SK-N-SH (cell line): Measurements from ENCODE around the gene RLF. TPM values are rescaled to one million over a fixed set of nuclear protein-coding genes. Genes with fewer than 3 reads are reported as not detected.
A peak's percentile ranks its signal among the peaks of the same experiment; 100 is the strongest.

Experiments
- CTCF ChIA-PET: fragments of 300-600, 350-600 bp; formaldehyde crosslinking; extraction: SDS; loops from one replicate; lab custom pipeline; 2021; lab: Yijun Ruan, JAX
- POLR2A ChIA-PET: fragments of 350-600 bp; sonication (Branson Sonifier 250); formaldehyde crosslinking; extraction: SDS; loops from one replicate; lab custom pipeline; 2020; ENCODE audit warnings: antibody characterized with exemption, inconsistent platforms; lab: Yijun Ruan, JAX
- DNase-seq: peaks from one replicate; pipeline ENCODE4 v3.0.0; 2012
- H2AFZ ChIP-seq: fragments of 200-600 bp; sonication (generic); 2 replicates; pipeline ENCODE4 v1.8.1; 2016; ENCODE audit warnings: antibody characterized with exemption, mild to moderate bottlenecking, low read depth
- H3F3A ChIP-seq: fragments of 200-600 bp; sonication (generic); replicated peaks from 2 replicates; pipeline ENCODE3; 2016; ENCODE audit warnings: antibody characterized with exemption, mild to moderate bottlenecking; ENCODE audit not compliant: insufficient read depth
- H3K27ac ChIP-seq, 2 experiments: fragments of 200-500 bp in 1 of 2; fragments of 200-600 bp in 1 of 2; sonication (Bioruptor generic) in 1 of 2; sonication (generic), shearing (Covaris generic) in 1 of 2; 2 replicates each; pipeline versions ENCODE4 v1.5.1 to v1.6.1; 2014 to 2016; ENCODE audit warnings: low read depth in 2 of 2, inconsistent platforms in 1 of 2, low read length in 1 of 2, mild to moderate bottlenecking in 1 of 2, mixed read lengths in 1 of 2
- H3K27me3 ChIP-seq: fragments of 200-600 bp; sonication (generic), shearing (Covaris generic); 2 replicates; pipeline ENCODE4 v1.6.1; 2016; ENCODE audit warnings: mixed run types; ENCODE audit not compliant: insufficient read depth
- H3K36me3 ChIP-seq, 2 experiments: fragments of 200-500 bp in 1 of 2; fragments of 200-600 bp in 1 of 2; sonication (Bioruptor generic) in 1 of 2; sonication (generic) in 1 of 2; replicated peaks in 1 of 2; 2 replicates each; pipeline versions ENCODE3 to v1.5.1; 2014 to 2016; ENCODE audit warnings: low read length in 1 of 2, mild to moderate bottlenecking in 1 of 2; ENCODE audit not compliant: insufficient read depth in 2 of 2, control insufficient read depth in 1 of 2
- H3K4me1 ChIP-seq, 2 experiments: fragments of 200-500 bp in 1 of 2; fragments of 200-600 bp in 1 of 2; sonication (Bioruptor generic) in 1 of 2; sonication (generic), shearing (Covaris generic) in 1 of 2; 2 replicates each; pipeline versions ENCODE4 v1.5.1 to v1.6.1; 2014 to 2016; ENCODE audit warnings: low read depth in 1 of 2, low read length in 1 of 2, mixed run types in 1 of 2; ENCODE audit not compliant: insufficient read depth in 2 of 2, control insufficient read depth in 1 of 2
- H3K4me2 ChIP-seq: fragments of 200-600 bp; sonication (generic), shearing (Covaris generic); 2 replicates; pipeline ENCODE4 v1.6.1; 2017; ENCODE audit warnings: mixed run types
- H3K4me3 ChIP-seq, 2 experiments: fragments of 200-500 bp in 1 of 2; fragments of 200-600 bp in 1 of 2; sonication (Bioruptor generic) in 1 of 2; sonication (generic), shearing (Covaris generic) in 1 of 2; 2 replicates each; pipeline versions ENCODE4 v1.5.1 to v1.8.1; 2014 to 2016; ENCODE audit warnings: low read depth in 2 of 2, inconsistent platforms in 1 of 2, low read length in 1 of 2, mild to moderate bottlenecking in 1 of 2, mixed read lengths in 1 of 2, moderate library complexity in 1 of 2
- H3K79me2 ChIP-seq: fragments of 200-600 bp; sonication (generic); 2 replicates; pipeline ENCODE4 v1.8.1; 2017; ENCODE audit warnings: mild to moderate bottlenecking; ENCODE audit not compliant: insufficient read depth
- H3K9ac ChIP-seq: fragments of 200-600 bp; sonication (generic); 2 replicates; pipeline ENCODE4 v1.6.1; 2017; ENCODE audit warnings: mixed run types
- H3K9me2 ChIP-seq: fragments of 200-600 bp; sonication (generic); 2 replicates; pipeline ENCODE4 v1.6.1; 2017; ENCODE audit warnings: mixed run types
- H3K9me3 ChIP-seq: fragments of 200-600 bp; sonication (generic); 2 replicates; pipeline ENCODE4 v1.6.1; 2017; ENCODE audit warnings: mixed run types, mild to moderate bottlenecking, moderate library complexity
- H4K20me1 ChIP-seq: fragments of 200-600 bp; sonication (generic); 2 replicates; pipeline ENCODE4 v1.6.1; 2017; ENCODE audit warnings: mild to moderate bottlenecking, mixed run types; ENCODE audit not compliant: insufficient read depth
- CHD2 ChIP-seq: fragments of 150-350 bp; IDR thresholded peaks from 2 replicates; pipeline ENCODE4 v1.6.1; 2018; ENCODE audit warnings: low read length; ENCODE audit not compliant: partially characterized antibody
- ELF1 ChIP-seq: IDR thresholded peaks from 2 replicates; pipeline ENCODE4 v1.4.0; 2012
- FOXJ3 ChIP-seq: sonication (generic); formaldehyde crosslinking; IDR thresholded peaks from 2 replicates; pipeline ENCODE4 v1.5.1; 2020; ENCODE audit warnings: mild to moderate bottlenecking, missing genetic modification reagents
- GATA2 ChIP-seq: sonication (generic); formaldehyde crosslinking; IDR thresholded peaks from 2 replicates; pipeline ENCODE4 v1.5.0; 2020; ENCODE audit warnings: mild to moderate bottlenecking, missing genetic modification reagents
- JUND ChIP-seq: IDR thresholded peaks from 2 replicates; pipeline ENCODE4 v1.4.0; 2012
- NRF1 ChIP-seq: IDR thresholded peaks from 2 replicates; pipeline ENCODE4 v1.6.1; 2012; ENCODE audit warnings: low read depth, mild to moderate bottlenecking, low read length
- POLR2AphosphoS5 ChIP-seq: IDR thresholded peaks from 2 replicates; pipeline ENCODE4 v1.6.1; 2012; ENCODE audit warnings: low read depth, low read length
- RAD21 ChIP-seq: IDR thresholded peaks from 2 replicates; pipeline ENCODE4 v1.6.1; 2012; ENCODE audit warnings: mild to moderate bottlenecking, low read length
- RCOR1 ChIP-seq: fragments of 150-350 bp; IDR thresholded peaks from 2 replicates; pipeline ENCODE4 v1.6.1; 2017; ENCODE audit warnings: antibody characterized with exemption, low read length
- RFX5 ChIP-seq: IDR thresholded peaks from 2 replicates; pipeline ENCODE4 v1.6.1; 2012; ENCODE audit warnings: mild to moderate bottlenecking, improper control_type of control experiment, low read length
- RXRA ChIP-seq: IDR thresholded peaks from 2 replicates; pipeline ENCODE4 v1.4.0; 2012; ENCODE audit warnings: low read depth, mild to moderate bottlenecking, borderline replicate concordance
- TAF1 ChIP-seq: IDR thresholded peaks from 2 replicates; pipeline ENCODE4 v1.6.1; 2012; ENCODE audit warnings: low read depth, mild to moderate bottlenecking, low read length, moderate library complexity, borderline replicate concordance
- WGBS: methylation state at CpG from one replicate; pipeline ENCODE4 v1.1.6; 2017; ENCODE audit warnings: low lambda C conversion rate; 5-methylcytosine and 5-hydroxymethylcytosine counted together
- polyA plus RNA-seq, 3 experiments: library from polyadenylated mRNA; depleted of rRNA; stranded (reverse); fragments of >200 nt; gene quantifications; 2 replicates each; pipeline ENCODE4 v1.2.3, GENCODE V29; 2012
- TF ChIP-seq, protein P1 (sequence below): IDR thresholded peaks from 2 replicates; pipeline ENCODE4 v1.4.0; 2012; ENCODE audit warnings: low read depth, borderline replicate concordance
- TF ChIP-seq, protein P2 (sequence below): fragments of 150-350 bp; IDR thresholded peaks from 2 replicates; pipeline ENCODE4 v1.6.1; 2016; ENCODE audit warnings: mild to moderate bottlenecking, low read depth, low read length
- TF ChIP-seq, protein P3 (sequence below): IDR thresholded peaks from 2 replicates; pipeline ENCODE4 v1.4.0; 2012; ENCODE audit warnings: low read depth, borderline replicate concordance

Gene RLF
- polyA plus RNA-seq, 1 of the 3 experiments (the other 2 are of a cell fraction) = 2.3 TPM

DNA sequence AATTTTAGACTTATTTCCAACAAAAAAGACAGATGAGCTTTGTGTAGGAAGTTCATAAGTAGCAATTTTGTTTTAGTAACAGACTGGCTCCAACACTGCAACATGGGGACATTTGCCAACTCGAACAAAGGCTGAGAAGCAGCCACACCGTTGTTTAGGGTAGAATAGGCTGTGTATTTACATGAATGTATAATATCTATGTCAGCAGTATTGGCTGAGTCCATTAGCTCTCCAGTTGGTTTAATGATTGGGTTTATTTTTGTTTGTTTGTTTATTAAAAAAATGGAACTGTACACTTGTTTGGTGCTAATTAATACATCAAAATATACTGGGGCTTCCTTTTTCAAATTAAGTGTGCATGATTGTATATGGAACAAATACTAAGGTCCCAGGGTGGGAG, 79.2 kb downstream of the RLF start:
- no peak for TF ChIP-seq NRF1
- TF ChIP-seq RAD21 = no peak
- TF ChIP-seq, protein P1, sequence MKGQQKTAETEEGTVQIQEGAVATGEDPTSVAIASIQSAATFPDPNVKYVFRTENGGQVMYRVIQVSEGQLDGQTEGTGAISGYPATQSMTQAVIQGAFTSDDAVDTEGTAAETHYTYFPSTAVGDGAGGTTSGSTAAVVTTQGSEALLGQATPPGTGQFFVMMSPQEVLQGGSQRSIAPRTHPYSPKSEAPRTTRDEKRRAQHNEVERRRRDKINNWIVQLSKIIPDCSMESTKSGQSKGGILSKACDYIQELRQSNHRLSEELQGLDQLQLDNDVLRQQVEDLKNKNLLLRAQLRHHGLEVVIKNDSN = no peak
- TF ChIP-seq RFX5 = no peak
- no peak for TF ChIP-seq POLR2AphosphoS5
- TF ChIP-seq TAF1 = no peak
- TF ChIP-seq, protein P2, sequence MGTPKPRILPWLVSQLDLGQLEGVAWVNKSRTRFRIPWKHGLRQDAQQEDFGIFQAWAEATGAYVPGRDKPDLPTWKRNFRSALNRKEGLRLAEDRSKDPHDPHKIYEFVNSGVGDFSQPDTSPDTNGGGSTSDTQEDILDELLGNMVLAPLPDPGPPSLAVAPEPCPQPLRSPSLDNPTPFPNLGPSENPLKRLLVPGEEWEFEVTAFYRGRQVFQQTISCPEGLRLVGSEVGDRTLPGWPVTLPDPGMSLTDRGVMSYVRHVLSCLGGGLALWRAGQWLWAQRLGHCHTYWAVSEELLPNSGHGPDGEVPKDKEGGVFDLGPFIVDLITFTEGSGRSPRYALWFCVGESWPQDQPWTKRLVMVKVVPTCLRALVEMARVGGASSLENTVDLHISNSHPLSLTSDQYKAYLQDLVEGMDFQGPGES = no peak
- no peak for TF ChIP-seq JUND
- no peak for TF ChIP-seq CHD2
- TF ChIP-seq FOXJ3 (CRISPR knock-in tag) = no peak
- no peak for TF ChIP-seq RCOR1
- no peak for TF ChIP-seq ELF1
- TF ChIP-seq RXRA = no peak
- TF ChIP-seq, protein P3, sequence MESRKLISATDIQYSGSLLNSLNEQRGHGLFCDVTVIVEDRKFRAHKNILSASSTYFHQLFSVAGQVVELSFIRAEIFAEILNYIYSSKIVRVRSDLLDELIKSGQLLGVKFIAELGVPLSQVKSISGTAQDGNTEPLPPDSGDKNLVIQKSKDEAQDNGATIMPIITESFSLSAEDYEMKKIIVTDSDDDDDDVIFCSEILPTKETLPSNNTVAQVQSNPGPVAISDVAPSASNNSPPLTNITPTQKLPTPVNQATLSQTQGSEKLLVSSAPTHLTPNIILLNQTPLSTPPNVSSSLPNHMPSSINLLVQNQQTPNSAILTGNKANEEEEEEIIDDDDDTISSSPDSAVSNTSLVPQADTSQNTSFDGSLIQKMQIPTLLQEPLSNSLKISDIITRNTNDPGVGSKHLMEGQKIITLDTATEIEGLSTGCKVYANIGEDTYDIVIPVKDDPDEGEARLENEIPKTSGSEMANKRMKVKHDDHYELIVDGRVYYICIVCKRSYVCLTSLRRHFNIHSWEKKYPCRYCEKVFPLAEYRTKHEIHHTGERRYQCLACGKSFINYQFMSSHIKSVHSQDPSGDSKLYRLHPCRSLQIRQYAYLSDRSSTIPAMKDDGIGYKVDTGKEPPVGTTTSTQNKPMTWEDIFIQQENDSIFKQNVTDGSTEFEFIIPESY = no peak
- TF ChIP-seq GATA2 = no peak
- Histone ChIP-seq H4K20me1 (no peaks in the 10 kb centered on the region), H3K9ac (no peak overlapping the region), H3K27ac (peak overlapping the region in 1 of 2 experiments; percentile 3; a peak in 1 of 4 replicates), H3F3A (peaks cover 40% of the 10 kb centered on the region), H3K36me3 (peaks cover 25 to 42% of the 10 kb centered on the region in 2 experiments), H3K27me3 (no peaks in the 10 kb centered on the region), H3K9me3 (no peaks in the 10 kb centered on the region), H3K4me3 (no peak overlapping the region), H2AFZ (no peak overlapping the region), H3K4me1 (peaks cover 0 to 22% of the 10 kb centered on the region in 2 experiments; a peak in 3 of 4 replicates), H3K9me2 (no peaks in the 10 kb centered on the region), H3K4me2 (no peak overlapping the region), H3K79me2 (no peaks in the 10 kb centered on the region)
- ChIA-PET POLR2A (no interaction called here), CTCF (interaction anchor here (0.8 to 3.0 kb wide), 5 partner anchors 15 to 164 kb away, joined by 3 to 7 read pairs (median 3); no protein-coding TSS in a partner anchor)
- 100% methylated on average over 2 of the region's 2 CpGs for WGBS
- DNase-seq = no peak
